HCT116 (cell line): ENCODE data around the gene GBF1. TPM values are rescaled to one million over a fixed set of nuclear protein-coding genes. Genes with fewer than 3 reads are reported as not detected.

ENCODE experiments used
- ATAC-seq: fragments of 200-7000 bp; cut with Tn5 transposase; 2 replicates; pipeline ENCODE4 v1.9.1; 2020; ENCODE audit warnings: mild to moderate bottlenecking, moderate library complexity
- BruUV-seq: library from RNA; stranded (reverse); fragments of 400-500 nt; replicated peaks from 2 replicates; lab custom pipeline; 2021; lab: Mats Ljungman, UMichigan
- CTCF ChIA-PET: fragments of 300-600 bp; sonication (Branson Sonifier 250); formaldehyde crosslinking; loops from one replicate; lab custom pipeline; 2021; ENCODE audit warnings: antibody characterized with exemption; lab: Charles Lee
- POLR2A ChIA-PET: fragments of 300-600, 350-600 bp; sonication (Branson Sonifier 250); formaldehyde crosslinking; loops from one replicate; lab custom pipeline; 2021; ENCODE audit warnings: antibody characterized with exemption; lab: Charles Lee
- RAD21 ChIA-PET, 2 experiments: fragments of 300-600 bp; sonication (Branson Sonifier 250); formaldehyde crosslinking; loops; one replicate each; lab custom pipeline; 2023; ENCODE audit warnings: low total read pairs in 2 of 2; ENCODE audit not compliant: uncharacterized antibody in 2 of 2, unreplicated experiment in 2 of 2, low non-redundant PET in 1 of 2; lab: Charles Lee
- DNase-seq: peaks from one replicate; pipeline ENCODE4 v3.0.0-alpha.2; 2010; ENCODE audit warnings: low read depth, low spot score
- H2AFZ ChIP-seq: fragments of 200-600 bp; shearing (Covaris generic), sonication (generic); 2 replicates; pipeline ENCODE4 v1.6.1; 2017; ENCODE audit warnings: low read depth, mixed run types, mixed read lengths, antibody characterized with exemption, low read length; ENCODE audit not compliant: poor library complexity, severe bottlenecking
- H3K27ac ChIP-seq: 2 replicates; pipeline ENCODE4 v1.5.1; 2012; ENCODE audit warnings: low read depth, low read length
- H3K27me3 ChIP-seq: fragments of 200-600 bp; sonication (generic); 2 replicates; pipeline ENCODE4 v1.6.1; 2016; ENCODE audit warnings: mixed run types, low read length, mixed read lengths; ENCODE audit not compliant: insufficient read depth
- H3K36me3 ChIP-seq, 2 experiments: fragments of 200-500 bp in 1 of 2; fragments of 200-600 bp in 1 of 2; sonication (Bioruptor generic) in 1 of 2; sonication (generic) in 1 of 2; 2 replicates each; pipeline versions ENCODE4 v1.5.1 to v1.6.1; 2014 to 2016; ENCODE audit warnings: low read length in 2 of 2, inconsistent platforms in 1 of 2, mixed read lengths in 1 of 2, mixed run types in 1 of 2; ENCODE audit not compliant: insufficient read depth in 2 of 2, control insufficient read depth in 1 of 2
- H3K4me1 ChIP-seq, 2 experiments: fragments of 200-600 bp in 1 of 2; sonication (generic) in 1 of 2; 2 replicates each; pipeline versions ENCODE4 v1.5.1 to v1.6.1; 2012 to 2017; ENCODE audit warnings: low read length in 2 of 2, inconsistent platforms in 1 of 2, mild to moderate bottlenecking in 1 of 2, mixed read lengths in 1 of 2, mixed run types in 1 of 2, moderate library complexity in 1 of 2; ENCODE audit not compliant: insufficient read depth in 2 of 2, control insufficient read depth in 1 of 2
- H3K4me2 ChIP-seq: fragments of 200-600 bp; sonication (generic); 2 replicates; pipeline ENCODE4 v1.6.1; 2017; ENCODE audit warnings: mixed run types, low read length, mixed read lengths
- H3K4me3 ChIP-seq, 2 experiments: fragments of 200-600 bp in 1 of 2; sonication (generic) in 1 of 2; replicated peaks in 1 of 2; 2 replicates each; pipeline ENCODE4 v1.5.1; 2011 to 2016; ENCODE audit warnings: low read length in 2 of 2, control low read depth in 1 of 2, low read depth in 1 of 2, mild to moderate bottlenecking in 1 of 2, mixed read lengths in 1 of 2, mixed run types in 1 of 2
- H3K79me2 ChIP-seq: fragments of 200-600 bp; sonication (generic); 2 replicates; pipeline ENCODE4 v1.6.1; 2017; ENCODE audit warnings: mild to moderate bottlenecking, mixed run types, low read length, moderate library complexity, mixed read lengths; ENCODE audit not compliant: insufficient read depth
- H3K9ac ChIP-seq: fragments of 200-600 bp; sonication (generic); 2 replicates; pipeline ENCODE4 v1.6.1; 2016; ENCODE audit warnings: low read length, mixed read lengths
- H3K9me2 ChIP-seq: fragments of 200-600 bp; sonication (generic), shearing (Covaris generic); 2 replicates; pipeline ENCODE4 v1.6.1; 2017; ENCODE audit warnings: mixed run types, mild to moderate bottlenecking, moderate library complexity; ENCODE audit not compliant: insufficient read depth
- H3K9me3 ChIP-seq, 2 experiments: fragments of 200-500 bp in 1 of 2; fragments of 200-600 bp in 1 of 2; sonication (Bioruptor generic) in 1 of 2; sonication (generic) in 1 of 2; 2 replicates each; pipeline ENCODE4 v1.6.1; 2014 to 2017; ENCODE audit warnings: low read length in 2 of 2, mixed read lengths in 2 of 2, inconsistent platforms in 1 of 2, low read depth in 1 of 2, mild to moderate bottlenecking in 1 of 2, mixed run types in 1 of 2, moderate library complexity in 1 of 2; ENCODE audit not compliant: control insufficient read depth in 1 of 2, insufficient read depth in 1 of 2
- H4K20me1 ChIP-seq: fragments of 200-600 bp; sonication (generic), shearing (Covaris generic); 2 replicates; pipeline ENCODE4 v1.6.1; 2017; ENCODE audit warnings: mixed run types, mild to moderate bottlenecking, moderate library complexity; ENCODE audit not compliant: insufficient read depth
- CBX3 ChIP-seq: IDR thresholded peaks from 2 replicates; pipeline ENCODE4 v1.6.1; 2012; ENCODE audit warnings: low read depth
- CTCF ChIP-seq, 3 experiments: fragments of 200-600 bp in 1 of 3; sonication (generic) in 1 of 3; IDR thresholded peaks in 2 of 3; conservative IDR thresholded peaks in 1 of 3; 2 replicates each; pipeline ENCODE4 v1.5.1; 2012 to 2017; ENCODE audit warnings: low read depth in 2 of 3, low read length in 2 of 3, antibody characterized with exemption in 1 of 3, borderline replicate concordance in 1 of 3, control low read depth in 1 of 3, mild to moderate bottlenecking in 1 of 3, mixed read lengths in 1 of 3, mixed run types in 1 of 3, moderate library complexity in 1 of 3; ENCODE audit not compliant: insufficient read depth in 1 of 3
- EZH2 ChIP-seq: fragments of 200-600 bp; sonication (generic); IDR thresholded peaks from 2 replicates; pipeline ENCODE4 v1.6.1; 2017; ENCODE audit warnings: antibody characterized with exemption, mixed run types
- EZH2phosphoT487 ChIP-seq: fragments of 200-600 bp; IDR thresholded peaks from 2 replicates; pipeline ENCODE4 v1.6.1; 2018; ENCODE audit warnings: antibody characterized with exemption, borderline replicate concordance
- RAD21 ChIP-seq: IDR thresholded peaks from 2 replicates; pipeline ENCODE4 v1.6.1; 2012; ENCODE audit warnings: low read depth, mild to moderate bottlenecking
- SIN3A ChIP-seq: IDR thresholded peaks from 2 replicates; pipeline ENCODE4 v1.6.1; 2012; ENCODE audit warnings: low read depth
- SRF ChIP-seq: IDR thresholded peaks from 2 replicates; pipeline ENCODE4 v1.6.1; 2012; ENCODE audit warnings: low read depth
- TCF7L2 ChIP-seq: IDR thresholded peaks from 2 replicates; pipeline ENCODE4 v1.7.0; 2011; ENCODE audit warnings: borderline replicate concordance, inconsistent platforms; ENCODE audit not compliant: insufficient read depth, insufficient read length; ENCODE audit errors: extremely low read depth
- YY1 ChIP-seq: IDR thresholded peaks from 2 replicates; pipeline ENCODE4 v1.6.1; 2011; ENCODE audit warnings: low read length, low read depth, moderate library complexity, mild to moderate bottlenecking; ENCODE audit not compliant: insufficient replicate concordance; ENCODE audit errors: extremely low read depth
- ZBTB33 ChIP-seq: IDR thresholded peaks from 2 replicates; pipeline ENCODE4 v1.6.1; 2011; ENCODE audit warnings: mild to moderate bottlenecking, low read length, moderate library complexity; ENCODE audit not compliant: insufficient replicate concordance; ENCODE audit errors: extremely low read depth
- ZFX ChIP-seq: fragments of 450-650 bp; IDR thresholded peaks from 2 replicates; pipeline ENCODE4 v1.6.1; 2017
- ZNF274 ChIP-seq: fragments of 200-500 bp; sonication (Bioruptor generic); IDR thresholded peaks from 2 replicates; pipeline ENCODE4 v1.6.1; 2014; ENCODE audit warnings: mild to moderate bottlenecking, low read depth, low read length, inconsistent platforms
- intact Hi-C: fragments of 100-400 bp; cut with micrococcal nuclease; formaldehyde crosslinking; loops from 2 replicates; pipeline ENCODE4 v1.10.0; 2022
- total RNA-seq: library from RNA; stranded (reverse); gene quantifications from one replicate; pipeline ENCODE4 v1.2.1, GENCODE V29; 2021; ENCODE audit not compliant: unreplicated experiment
- TF ChIP-seq, protein P1 (sequence below): IDR thresholded peaks from 2 replicates; pipeline ENCODE4 v1.6.1; 2012
- TF ChIP-seq, protein P2 (sequence below): IDR thresholded peaks from 2 replicates; pipeline ENCODE4 v1.6.1; 2012; ENCODE audit warnings: low read depth
- TF ChIP-seq, protein P3 (sequence below): IDR thresholded peaks from 2 replicates; pipeline ENCODE4 v1.6.1; 2012

The GBF1 gene
- total RNA-seq, 1 experiment from 2014 or later, result 58.9 TPM

- no peak overlapping the region for H3K4me3 ChIP-seq
- ChIA-PET POLR2A (no interaction called here), RAD21 (no interaction called here), CTCF (interaction anchor here (1.0 to 1.4 kb wide), 3 partner anchors 13 to 21 kb away, joined by 3 to 5 read pairs (median 3); no protein-coding TSS in a partner anchor)
- no peaks in the 10 kb centered on the region for H3K4me1 ChIP-seq
- no peaks in the 10 kb centered on the region for H3K9me3 ChIP-seq
- H2AFZ ChIP-seq, result no peak overlapping the region
- no peak overlapping the region for H3K27ac ChIP-seq
- H3K4me2 ChIP-seq, result no peak overlapping the region
- DNase-seq (no peak), ATAC-seq (no peak)
- H4K20me1 ChIP-seq, result no peaks in the 10 kb centered on the region
- TF ChIP-seq EZH2phosphoT487 (no peak), YY1 (no peak), ZNF274 (no peak), SIN3A (no peak), SRF (no peak), CBX3 (no peak), TCF7L2 (no peak), ZFX (no peak), ZBTB33 (no peak), RAD21 (no peak), EZH2 (no peak), CTCF (IDR thresholded peaks at IDR 0.05 in 2 of 3, conservative IDR thresholded peaks at IDR 0.05 in 1 of 3; ENCODE audit: borderline replicate concordance in 1 of 3, insufficient read depth in 1 of 3, low read depth in 2 of 3, low read length in 2 of 3) (no peak)
- TF ChIP-seq, protein P1, sequence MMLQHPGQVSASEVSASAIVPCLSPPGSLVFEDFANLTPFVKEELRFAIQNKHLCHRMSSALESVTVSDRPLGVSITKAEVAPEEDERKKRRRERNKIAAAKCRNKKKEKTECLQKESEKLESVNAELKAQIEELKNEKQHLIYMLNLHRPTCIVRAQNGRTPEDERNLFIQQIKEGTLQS, result no peak
- TF ChIP-seq, protein P2, sequence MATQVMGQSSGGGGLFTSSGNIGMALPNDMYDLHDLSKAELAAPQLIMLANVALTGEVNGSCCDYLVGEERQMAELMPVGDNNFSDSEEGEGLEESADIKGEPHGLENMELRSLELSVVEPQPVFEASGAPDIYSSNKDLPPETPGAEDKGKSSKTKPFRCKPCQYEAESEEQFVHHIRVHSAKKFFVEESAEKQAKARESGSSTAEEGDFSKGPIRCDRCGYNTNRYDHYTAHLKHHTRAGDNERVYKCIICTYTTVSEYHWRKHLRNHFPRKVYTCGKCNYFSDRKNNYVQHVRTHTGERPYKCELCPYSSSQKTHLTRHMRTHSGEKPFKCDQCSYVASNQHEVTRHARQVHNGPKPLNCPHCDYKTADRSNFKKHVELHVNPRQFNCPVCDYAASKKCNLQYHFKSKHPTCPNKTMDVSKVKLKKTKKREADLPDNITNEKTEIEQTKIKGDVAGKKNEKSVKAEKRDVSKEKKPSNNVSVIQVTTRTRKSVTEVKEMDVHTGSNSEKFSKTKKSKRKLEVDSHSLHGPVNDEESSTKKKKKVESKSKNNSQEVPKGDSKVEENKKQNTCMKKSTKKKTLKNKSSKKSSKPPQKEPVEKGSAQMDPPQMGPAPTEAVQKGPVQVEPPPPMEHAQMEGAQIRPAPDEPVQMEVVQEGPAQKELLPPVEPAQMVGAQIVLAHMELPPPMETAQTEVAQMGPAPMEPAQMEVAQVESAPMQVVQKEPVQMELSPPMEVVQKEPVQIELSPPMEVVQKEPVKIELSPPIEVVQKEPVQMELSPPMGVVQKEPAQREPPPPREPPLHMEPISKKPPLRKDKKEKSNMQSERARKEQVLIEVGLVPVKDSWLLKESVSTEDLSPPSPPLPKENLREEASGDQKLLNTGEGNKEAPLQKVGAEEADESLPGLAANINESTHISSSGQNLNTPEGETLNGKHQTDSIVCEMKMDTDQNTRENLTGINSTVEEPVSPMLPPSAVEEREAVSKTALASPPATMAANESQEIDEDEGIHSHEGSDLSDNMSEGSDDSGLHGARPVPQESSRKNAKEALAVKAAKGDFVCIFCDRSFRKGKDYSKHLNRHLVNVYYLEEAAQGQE, result no peak
- TF ChIP-seq, protein P3, sequence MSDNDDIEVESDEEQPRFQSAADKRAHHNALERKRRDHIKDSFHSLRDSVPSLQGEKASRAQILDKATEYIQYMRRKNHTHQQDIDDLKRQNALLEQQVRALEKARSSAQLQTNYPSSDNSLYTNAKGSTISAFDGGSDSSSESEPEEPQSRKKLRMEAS, result no peak
- H3K9me2 ChIP-seq, result no peaks in the 10 kb centered on the region
- H3K27me3 ChIP-seq, result no peaks in the 10 kb centered on the region
- no peaks in the 10 kb centered on the region for H3K36me3 ChIP-seq
- no peak overlapping the region for H3K9ac ChIP-seq
- peaks cover 28% of the 10 kb centered on the region; the same call in 1 of the 2 replicates for H3K79me2 ChIP-seq
- intact Hi-C loops, result no loop called here
- BruUV-seq, result no TSS peak
Observed at GRCh38 chr10:102334101-102334500, 88.8 kb downstream of the GBF1 start.
